Mesangial cell (primary cell): ENCODE data around the gene UQCRFS1. TPM values are rescaled to one million over a fixed set of nuclear protein-coding genes. Genes with fewer than 3 reads are reported as not detected.

ENCODE experiments used
- total RNA-seq: library from RNA; depleted of rRNA; stranded (reverse); fragments of >200 nt; gene quantifications from 2 replicates; pipeline ENCODE4 v1.2.3, GENCODE V29; 2015

The UQCRFS1 gene
- 55.1 and 60.8 TPM in 2 replicates for total RNA-seq

DNA sequence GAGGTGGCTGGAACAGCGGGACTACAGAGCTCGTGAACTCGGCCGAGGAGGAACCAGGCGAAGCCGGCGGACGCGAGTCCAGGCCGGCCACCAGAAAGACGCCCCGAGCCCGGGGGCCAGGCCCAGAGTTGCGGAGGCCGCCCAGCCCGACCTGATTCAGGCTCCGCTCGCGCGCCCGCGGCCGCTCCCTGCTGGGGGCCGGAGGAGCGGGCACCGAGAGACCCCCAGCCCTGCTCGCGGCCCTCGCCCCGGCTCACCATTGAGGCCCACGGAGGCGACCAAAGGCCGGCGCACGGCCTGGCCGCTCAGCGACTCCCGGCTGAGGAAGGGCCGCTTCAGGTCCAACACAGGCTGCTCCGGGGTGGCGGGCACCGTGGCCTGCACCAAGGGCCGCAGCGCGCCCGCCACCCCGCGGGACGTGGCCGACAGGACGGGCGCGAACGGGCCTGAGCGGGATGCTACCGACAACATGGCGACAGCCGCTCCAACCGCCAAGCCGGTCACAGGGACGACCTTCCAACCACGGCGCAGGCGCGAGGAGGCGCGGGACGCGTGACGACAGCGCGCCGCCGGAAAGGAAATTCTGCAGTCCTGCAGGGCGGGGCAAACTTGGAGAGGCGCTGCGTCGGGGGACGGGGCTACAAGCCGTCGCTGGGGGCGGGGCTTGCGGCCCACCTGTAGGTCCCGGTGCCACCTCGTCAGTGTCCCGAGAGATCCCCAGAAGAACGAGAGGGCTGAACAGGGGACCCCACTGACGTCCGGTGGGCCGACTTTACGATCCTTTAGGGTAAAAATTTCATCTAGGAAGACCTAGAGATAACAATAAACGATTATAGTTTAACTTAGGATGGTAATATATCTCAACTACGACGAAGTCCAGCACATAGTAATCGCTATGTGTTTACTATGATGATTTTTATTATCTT is at the start of gene UQCRFS1:
Gene UQCRFS1, minus strand, starts transcription at position 504 of the 926 bp plus-strand sequence. Its CDS starts 33 bp downstream, at position 471.

